Endothelial cell (in vitro differentiated cells): Measurements from ENCODE around the gene TBX19. TPM values are rescaled to one million over a fixed set of nuclear protein-coding genes. Genes with fewer than 3 reads are reported as not detected.

ENCODE experiments used
- DNase-seq: peaks from one replicate; pipeline ENCODE4 v3.0.0; 2021; ENCODE audit warnings: low spot score
- H3K27ac Mint-ChIP-seq: one replicate; pipeline ENCODE4 v1.8.0; 2021; ENCODE audit warnings: mixed read lengths, inconsistent platforms; ENCODE audit not compliant: unreplicated experiment
- H3K27me3 Mint-ChIP-seq: one replicate; pipeline ENCODE4 v1.8.0; 2021; ENCODE audit warnings: mild to moderate bottlenecking, moderate library complexity, mixed read lengths, inconsistent platforms; ENCODE audit not compliant: unreplicated experiment
- H3K36me3 Mint-ChIP-seq: one replicate; pipeline ENCODE4 v1.8.0; 2021; ENCODE audit warnings: mild to moderate bottlenecking, low read depth, mixed read lengths, inconsistent platforms; ENCODE audit not compliant: unreplicated experiment
- H3K4me1 Mint-ChIP-seq: one replicate; pipeline ENCODE4 v1.8.0; 2021; ENCODE audit warnings: mild to moderate bottlenecking, mixed read lengths, inconsistent platforms; ENCODE audit not compliant: unreplicated experiment
- H3K4me3 Mint-ChIP-seq: one replicate; pipeline ENCODE4 v1.8.0; 2021; ENCODE audit warnings: mild to moderate bottlenecking, mixed read lengths, inconsistent platforms; ENCODE audit not compliant: unreplicated experiment
- H3K9me3 Mint-ChIP-seq: one replicate; pipeline ENCODE4 v1.8.0; 2021; ENCODE audit warnings: mixed read lengths, inconsistent platforms; ENCODE audit not compliant: unreplicated experiment
- CTCF ChIP-seq: fragments of 200-600 bp; sonication (generic); IDR thresholded peaks from one replicate; pipeline ENCODE4 v1.5.0; 2021; ENCODE audit warnings: antibody characterized with exemption; ENCODE audit not compliant: unreplicated experiment
- total RNA-seq: library from RNA; stranded (reverse); fragmentation: NEBNext Ultra II Directional; extraction: Animal tissue kit (Norgen Biotek cat#: 25700); gene quantifications from one replicate; pipeline ENCODE4 v1.2.1, GENCODE V29; 2021; ENCODE audit not compliant: unreplicated experiment

TBX19 gene
- total RNA-seq, 1 donor from 2014 or later: 1.1 TPM

DNA sequence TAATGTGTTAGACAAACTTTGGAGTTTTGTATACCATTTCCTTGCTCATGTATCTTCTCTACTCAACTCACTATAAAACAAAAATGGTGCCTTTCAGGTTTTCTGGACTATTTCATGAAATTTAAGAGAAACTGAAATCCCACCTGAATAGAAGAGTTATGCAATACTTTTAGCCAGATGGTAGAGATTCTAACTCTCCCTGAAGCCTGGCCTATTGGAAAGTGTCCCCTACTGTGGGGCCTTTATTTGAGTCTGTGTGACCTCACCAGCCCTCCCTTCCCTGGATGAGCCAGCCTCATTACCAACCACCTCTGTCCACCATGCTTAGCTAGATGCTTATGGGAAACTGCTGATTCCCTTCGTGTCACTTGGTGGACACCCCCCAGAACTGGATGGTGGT lies 35.5 kb downstream of the TBX19 start:
- no peak for DNase-seq
- peaks cover 16% of the 10 kb centered on the region for H3K4me1 Mint-ChIP-seq
- no peaks in the 10 kb centered on the region for H3K9me3 Mint-ChIP-seq
- no peak for TF ChIP-seq CTCF
- H3K36me3 Mint-ChIP-seq: no peaks in the 10 kb centered on the region
- no peak overlapping the region for H3K4me3 Mint-ChIP-seq
- peaks cover 2% of the 10 kb centered on the region for H3K27me3 Mint-ChIP-seq
- no peak overlapping the region for H3K27ac Mint-ChIP-seq

- H3K27me3 Mint-ChIP-seq: peaks cover 2% of the 10 kb centered on the region
- no peak for TF ChIP-seq CTCF
- DNase-seq: no peak
- peaks cover 16% of the 10 kb centered on the region for H3K4me1 Mint-ChIP-seq
- H3K36me3 Mint-ChIP-seq: no peaks in the 10 kb centered on the region
- no peak overlapping the region for H3K27ac Mint-ChIP-seq
- no peak overlapping the region for H3K4me3 Mint-ChIP-seq
- no peaks in the 10 kb centered on the region for H3K9me3 Mint-ChIP-seq
Observed at GRCh38 chr1:168317309-168317708, 36.6 kb downstream of the TBX19 start.

DNA sequence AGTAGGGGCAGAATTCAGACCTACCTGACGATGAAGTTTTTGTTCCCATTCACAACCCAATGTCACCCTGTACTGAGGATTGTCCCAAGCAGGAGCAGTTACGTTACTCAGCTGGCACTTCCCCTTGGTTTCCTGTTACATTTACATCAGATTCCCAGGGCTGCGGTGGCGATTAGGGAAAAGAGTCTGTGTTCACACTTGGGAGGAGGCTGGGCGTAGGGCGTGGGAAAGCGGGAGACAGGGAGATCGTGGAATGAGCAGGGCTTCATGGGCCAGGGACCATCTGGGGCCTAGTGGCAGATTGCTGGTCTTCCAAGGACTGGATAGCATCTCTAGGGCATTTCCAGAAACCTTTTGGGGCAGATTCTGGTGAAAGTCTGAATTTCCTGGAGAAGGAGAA lies 39.0 kb downstream of the TBX19 start:
- Mint-ChIP-seq H3K36me3 (no peaks in the 10 kb centered on the region), H3K27me3 (no peaks in the 10 kb centered on the region), H3K4me3 (peak overlapping the region; percentile 56), H3K27ac (peak overlapping the region; percentile 86), H3K9me3 (no peaks in the 10 kb centered on the region), H3K4me1 (peaks cover 16% of the 10 kb centered on the region)
- DNase-seq: peak; percentile 32
- TF ChIP-seq CTCF: no peak

DNA sequence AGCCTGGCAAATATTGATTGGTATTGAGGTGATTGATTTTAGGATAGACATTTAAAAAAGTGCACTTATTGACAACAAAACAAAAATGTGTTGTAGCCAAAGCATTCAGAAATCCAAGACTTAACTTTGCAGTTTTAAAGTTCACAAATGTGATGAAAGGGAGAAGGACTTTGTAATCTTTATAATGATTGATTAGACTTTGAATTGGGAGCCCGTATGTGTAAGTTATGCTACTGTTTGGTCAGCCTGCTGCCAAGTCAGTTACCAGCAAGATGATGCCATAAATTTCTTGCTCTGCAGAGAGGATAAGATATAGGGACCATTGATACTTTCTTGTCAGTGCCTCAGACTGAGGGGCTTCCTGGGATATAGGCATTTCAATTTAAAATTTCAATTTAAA lies 39.5 kb downstream of the TBX19 start:
- no peaks in the 10 kb centered on the region for H3K9me3 Mint-ChIP-seq
- no peak for DNase-seq
- no peak overlapping the region for H3K4me3 Mint-ChIP-seq
- TF ChIP-seq CTCF: no peak
- no peaks in the 10 kb centered on the region for H3K36me3 Mint-ChIP-seq
- H3K27ac Mint-ChIP-seq: no peak overlapping the region
- H3K27me3 Mint-ChIP-seq: no peaks in the 10 kb centered on the region
- peaks cover 16% of the 10 kb centered on the region for H3K4me1 Mint-ChIP-seq

GRCh38 chr1:168320800-168321450 lies 40.2 kb downstream of the TBX19 start:
- no peaks in the 10 kb centered on the region for H3K9me3 Mint-ChIP-seq
- TF ChIP-seq CTCF: no peak
- H3K27ac Mint-ChIP-seq: no peak overlapping the region
- no peaks in the 10 kb centered on the region for H3K36me3 Mint-ChIP-seq
- H3K4me1 Mint-ChIP-seq: peaks cover 16% of the 10 kb centered on the region
- no peaks in the 10 kb centered on the region for H3K27me3 Mint-ChIP-seq
- DNase-seq: no peak
- H3K4me3 Mint-ChIP-seq: no peak overlapping the region
